ENCODE results near the gene LEF1. TPM values are rescaled to one million over a fixed set of nuclear protein-coding genes. Genes with fewer than 3 reads are reported as not detected.
A peak's percentile ranks its signal among the peaks of the same experiment; 100 is the strongest.

Gene LEF1
- total RNA-seq, 1 experiment from 2014 or later: 52.9 TPM

DNA sequence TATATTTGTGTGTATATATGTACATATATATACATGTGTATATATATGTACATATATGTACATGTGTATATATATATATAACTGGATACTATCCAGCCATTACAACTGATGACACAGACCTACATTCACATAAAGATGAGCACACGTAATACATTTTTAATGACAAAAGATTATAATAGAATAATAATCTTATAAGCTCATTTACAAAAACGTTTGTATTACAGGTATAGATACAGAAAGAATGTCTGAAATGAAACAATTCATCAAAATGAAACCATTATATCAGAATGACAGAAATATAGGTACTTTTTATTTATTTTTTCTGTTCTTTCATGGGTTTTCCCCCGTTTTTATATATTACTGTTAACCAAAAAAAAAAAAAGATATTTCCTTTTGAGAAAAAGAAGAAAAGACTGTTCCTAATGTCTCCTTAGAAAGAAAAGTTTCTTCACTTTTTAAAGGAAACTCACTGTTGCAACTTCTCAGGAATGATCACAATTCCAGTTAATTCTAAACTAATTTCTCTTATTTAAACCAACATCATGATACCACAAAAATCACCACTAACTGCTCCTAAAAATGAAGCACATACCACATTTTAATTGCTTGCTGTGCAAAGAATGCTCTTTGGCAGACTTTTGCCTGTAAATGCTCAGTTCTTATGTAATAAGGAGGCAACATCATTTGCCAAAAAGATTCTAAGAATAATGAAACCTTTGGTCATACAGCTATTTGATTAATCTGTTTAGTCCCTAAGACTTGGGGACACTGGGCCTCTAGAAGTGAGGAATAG, 18.9 kb downstream of the LEF1 start:
- no peak for DNase-seq (ENCODE audit: low read depth)

DNA sequence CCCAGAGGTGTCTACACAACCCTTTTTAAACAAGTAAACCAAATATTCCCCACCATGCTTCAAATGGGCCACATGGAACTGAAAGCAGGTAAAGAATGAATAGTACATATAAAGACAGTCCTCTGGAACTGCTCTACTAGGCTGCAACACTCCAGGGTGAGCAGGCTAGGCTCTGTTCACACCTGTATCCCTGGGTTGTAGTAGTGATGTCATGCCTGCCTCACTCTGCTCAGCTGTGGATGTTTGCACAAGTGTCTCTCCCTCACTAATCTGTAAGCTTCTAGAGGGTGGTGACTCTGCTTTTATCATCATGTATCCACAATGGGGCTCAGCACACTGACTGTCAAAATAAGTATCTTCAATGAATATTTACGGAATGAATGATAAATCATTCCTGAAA, 20.4 kb downstream of the LEF1 start:
- DNase-seq (ENCODE audit: low read depth): no peak

DNA sequence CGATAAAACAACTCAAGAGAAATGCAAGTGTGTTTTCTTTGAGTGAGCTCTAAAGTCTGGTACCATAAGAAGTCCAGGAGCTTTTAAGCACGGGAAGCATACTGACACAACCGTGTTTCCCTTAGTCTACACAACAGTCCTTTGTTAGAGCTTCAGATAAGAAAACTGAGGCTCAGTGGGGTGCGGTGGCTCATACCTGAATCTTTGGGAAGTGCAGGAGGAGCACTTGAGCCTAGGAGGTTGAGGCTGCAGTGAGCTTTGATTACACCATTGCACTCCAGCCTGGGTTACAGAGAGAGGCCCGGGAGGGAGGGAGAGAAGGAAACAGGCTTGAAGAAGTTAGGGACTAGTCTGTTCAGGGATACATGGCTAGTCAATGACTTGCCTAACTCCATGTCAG, 21.9 kb downstream of the LEF1 start:
- DNase-seq (ENCODE audit: low read depth): no peak

DNA sequence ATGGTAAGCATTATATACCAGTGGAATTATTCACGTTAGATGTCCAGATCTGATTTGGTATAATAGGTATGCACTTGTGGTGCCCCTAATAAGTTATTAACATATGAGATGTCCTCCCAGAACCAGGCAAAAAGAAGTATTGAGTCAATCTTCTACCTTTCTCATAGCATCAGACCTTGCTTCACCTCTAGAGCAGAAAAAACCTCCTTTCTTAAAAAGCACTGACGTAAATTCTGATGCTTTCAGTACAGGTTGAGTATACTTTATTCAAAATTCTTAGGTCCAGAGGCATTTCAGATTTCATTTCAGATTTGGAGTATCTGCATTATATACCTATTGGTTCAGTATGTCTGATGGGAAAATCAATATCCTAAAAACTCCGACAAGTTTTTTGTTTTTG, 22.4 kb downstream of the LEF1 start:
- DNase-seq (ENCODE audit: low read depth): no peak

DNA sequence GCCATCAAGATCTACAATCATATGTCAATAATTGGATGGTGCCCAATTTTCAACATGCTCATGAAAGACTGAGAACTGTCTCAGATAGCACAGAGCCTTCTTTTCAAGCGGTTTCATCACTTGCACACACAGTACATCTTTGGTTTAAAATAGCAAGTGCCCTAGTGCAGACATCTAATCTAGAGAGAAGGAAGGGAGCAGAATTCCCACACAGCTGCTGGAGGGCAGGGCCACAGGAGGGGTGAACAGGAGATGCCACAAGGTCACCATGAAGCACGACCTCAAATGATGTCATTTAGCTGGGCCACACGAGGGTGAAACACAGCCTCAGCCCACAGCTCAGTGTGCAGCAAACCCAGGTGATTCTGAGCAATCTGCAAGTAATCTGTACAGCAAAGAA, 24.3 kb downstream of the LEF1 start:
- DNase-seq (ENCODE audit: low read depth): peak; percentile 11

DNA sequence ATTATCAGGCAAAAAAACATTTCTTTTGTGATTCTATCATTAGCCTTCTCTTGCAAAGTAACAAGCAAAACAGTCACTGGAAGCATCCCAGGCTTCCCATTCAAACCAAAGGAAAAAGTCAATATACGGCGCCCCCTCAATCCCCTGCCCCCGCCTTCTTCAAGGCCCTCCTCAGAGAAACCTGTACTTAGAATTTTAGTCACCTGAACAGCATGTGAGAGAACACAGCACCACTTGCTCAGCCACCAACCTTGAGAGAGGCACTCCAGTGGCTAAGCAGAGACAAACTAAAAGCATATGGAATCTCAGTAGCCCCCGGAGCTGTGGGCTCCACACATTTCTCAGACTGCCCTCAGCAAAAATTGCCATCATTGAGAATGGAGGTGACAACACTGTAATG, 25.2 kb downstream of the LEF1 start:
- no peak for DNase-seq (ENCODE audit: low read depth)

DNA sequence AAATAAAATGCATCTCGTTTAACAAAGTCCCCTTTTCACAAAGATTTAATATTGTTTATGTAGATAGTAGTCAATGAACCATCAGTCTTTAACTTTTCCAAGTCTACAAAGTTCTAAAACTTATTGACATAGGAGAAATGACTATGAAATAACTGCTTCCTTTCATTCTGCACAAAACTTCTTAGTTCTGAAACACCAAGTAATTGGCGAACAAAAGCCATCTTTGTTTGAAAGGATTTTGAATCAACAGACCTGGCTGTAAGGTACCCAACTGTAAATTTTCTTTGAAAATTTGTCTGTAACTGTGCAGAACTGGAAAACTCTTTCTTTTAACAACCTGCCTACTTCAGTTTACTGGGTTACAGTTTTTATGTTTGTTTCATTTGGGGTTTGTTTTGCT, 25.9 kb downstream of the LEF1 start:
- no peak for DNase-seq (ENCODE audit: low read depth)

DNA sequence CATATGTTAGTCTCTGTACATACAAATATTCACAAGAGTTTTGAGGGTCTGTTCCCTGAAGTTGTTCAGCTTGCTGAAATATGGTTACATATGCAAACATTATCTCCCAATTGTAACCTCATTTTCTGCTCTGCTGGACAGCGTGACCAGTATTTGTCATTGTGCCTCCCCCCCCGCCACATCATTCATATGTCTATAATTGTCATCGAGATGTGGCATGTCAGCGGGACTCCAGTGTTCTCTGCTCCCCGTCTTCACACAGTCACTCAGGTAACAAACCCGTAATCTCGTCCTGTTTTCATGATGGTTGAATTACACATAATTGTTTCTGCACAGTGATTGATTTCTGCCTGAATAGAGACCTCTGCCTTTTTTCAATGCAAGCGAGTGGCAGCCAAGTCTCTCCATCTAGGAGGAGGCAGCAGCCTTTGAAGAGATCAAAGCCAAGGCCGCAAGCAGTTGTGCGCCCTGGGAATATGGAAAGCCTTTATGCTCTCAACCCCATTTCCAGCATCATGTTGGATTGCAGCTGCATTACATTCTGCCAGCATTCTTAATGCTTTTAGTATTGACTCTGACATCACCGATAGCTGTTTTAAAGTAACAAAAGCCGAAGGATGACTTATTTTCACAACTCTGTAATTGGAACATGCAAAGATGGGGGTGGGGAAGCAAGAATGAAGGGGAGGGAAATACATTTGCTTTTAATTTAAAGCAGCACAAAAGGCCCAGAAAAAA, 27.4 kb downstream of the LEF1 start:
- DNase-seq (ENCODE audit: low read depth): no peak

DNA sequence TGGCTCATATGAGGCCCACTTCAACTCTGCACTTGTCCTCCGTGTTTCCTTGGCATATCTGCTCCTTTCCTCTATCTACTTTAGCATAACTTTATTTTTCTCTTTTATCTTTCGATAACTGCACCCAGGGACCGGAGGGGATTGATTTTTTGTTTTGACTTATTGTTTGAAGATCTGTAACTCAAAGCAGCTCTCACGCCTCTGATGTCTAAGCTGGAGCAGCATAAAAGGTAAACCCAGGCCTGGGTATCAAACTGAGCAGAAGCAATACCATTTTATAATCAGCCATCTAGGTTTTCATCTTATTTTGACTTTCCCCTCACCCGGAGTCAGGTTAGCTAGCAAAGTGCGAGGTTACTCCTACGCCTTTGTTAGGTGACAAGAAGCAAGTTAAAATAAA, 28.4 kb downstream of the LEF1 start:
- DNase-seq (ENCODE audit: low read depth): no peak

DNA sequence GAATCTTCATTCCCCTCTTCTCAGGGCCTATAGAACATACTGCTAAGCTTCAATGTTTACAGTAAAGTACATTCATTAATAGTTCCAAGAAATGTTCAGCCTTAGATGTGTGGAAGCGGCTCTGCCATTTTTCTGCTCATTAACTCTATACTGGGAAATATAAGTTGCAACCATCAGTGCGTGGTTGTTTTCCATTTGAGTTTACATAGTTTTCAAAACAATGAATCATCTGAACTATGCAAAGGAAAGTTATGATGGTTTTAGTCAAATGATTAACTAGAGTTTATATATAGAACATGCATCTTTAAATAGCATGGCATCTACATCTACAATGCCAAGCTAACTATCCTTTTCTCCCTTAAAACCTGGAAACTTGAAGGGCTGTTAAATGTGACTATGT, 29.6 kb downstream of the LEF1 start:
- DNase-seq (ENCODE audit: low read depth): no peak

DNA sequence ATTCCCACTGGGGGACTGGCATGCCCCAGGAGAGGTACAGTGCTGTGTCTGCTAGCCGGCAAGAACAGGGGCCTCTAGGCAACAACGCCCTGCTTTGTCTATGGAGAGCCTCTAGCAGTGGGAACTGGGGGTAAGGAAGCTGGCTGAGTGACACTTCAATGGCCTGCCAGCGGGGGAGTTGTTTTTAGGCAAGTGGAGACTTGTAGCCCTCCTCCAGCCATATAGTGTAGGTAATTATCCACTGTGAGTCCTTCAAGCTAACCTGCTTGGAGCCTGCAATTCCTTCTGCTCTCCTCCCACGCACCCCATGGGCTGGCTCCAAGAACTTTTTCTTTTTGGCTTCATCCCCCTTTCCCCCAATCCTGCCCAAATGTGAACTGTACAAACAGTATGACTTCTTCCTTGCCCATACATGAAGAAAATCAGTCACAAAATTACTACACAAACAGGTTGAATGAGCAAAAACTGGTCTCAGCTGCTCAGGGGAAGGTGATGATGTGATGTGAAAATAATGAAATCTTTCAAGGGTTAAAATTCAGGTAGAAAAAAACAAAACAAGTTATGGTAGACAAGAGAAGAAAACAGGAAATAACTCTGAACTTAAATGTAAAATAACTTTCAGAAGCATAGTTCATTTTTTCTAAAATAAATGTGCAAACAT, 33.1 kb downstream of the LEF1 start:
- DNase-seq (ENCODE audit: low read depth): no peak

DNA sequence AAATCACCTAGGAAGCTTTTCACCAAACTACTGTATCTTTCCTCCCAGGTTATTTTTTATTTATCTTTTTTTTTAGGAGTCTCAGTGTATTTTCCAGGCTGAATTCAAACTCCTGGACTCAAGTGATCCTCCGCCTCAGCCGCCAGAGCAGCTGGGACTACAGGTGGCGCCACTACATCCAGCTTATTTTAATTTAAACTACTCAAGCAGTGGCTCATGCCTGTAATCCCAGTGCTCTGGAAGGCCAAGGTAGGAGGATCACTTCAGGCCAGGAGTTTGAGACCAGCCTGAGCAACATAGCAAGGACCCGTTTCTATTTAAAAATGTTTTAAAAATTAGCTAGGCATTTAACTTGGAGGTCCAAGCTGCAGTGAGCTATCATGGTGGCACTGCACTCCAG, 37.8 kb downstream of the LEF1 start:
- no peak for DNase-seq (ENCODE audit: low read depth)

DNA sequence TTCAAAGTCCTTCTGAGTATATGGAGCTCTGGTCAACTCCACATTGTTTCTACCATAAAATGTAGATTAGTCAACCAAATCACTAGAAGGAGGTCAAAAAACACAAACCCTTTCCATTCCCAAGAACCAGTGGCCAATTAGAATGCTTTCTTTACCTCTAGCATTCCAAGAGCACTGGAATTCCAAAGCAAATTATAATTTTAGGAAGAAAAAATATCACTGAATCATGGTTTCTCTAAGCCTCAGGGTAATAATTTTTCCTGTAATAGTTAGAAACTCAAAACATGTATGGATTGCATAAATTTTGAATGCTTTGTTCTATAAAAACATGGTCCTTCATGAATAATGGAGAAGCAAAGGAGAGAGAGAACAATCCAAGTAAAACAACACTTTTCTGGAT, 39.5 kb downstream of the LEF1 start:
- DNase-seq (ENCODE audit: low read depth): no peak

DNA sequence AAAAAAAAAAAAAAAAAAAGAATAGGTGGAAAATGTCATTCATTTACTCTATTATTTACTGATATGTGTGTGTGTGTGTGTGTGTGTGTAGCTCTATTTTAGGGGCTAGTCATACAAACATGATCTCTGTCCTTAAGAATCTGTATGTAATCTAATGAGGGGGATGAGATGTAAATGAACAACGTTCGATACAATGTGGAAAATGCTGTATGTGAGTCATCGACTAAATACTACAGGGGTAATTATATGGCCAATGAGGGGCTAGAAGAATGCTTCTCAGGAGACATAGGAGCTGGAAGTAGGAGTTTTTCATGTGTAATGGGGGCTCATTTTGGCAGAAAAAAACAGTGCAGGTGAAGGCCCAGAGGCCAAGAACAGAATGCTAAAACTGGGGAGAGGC, 41.9 kb downstream of the LEF1 start:
- no peak for DNase-seq (ENCODE audit: low read depth)

DNA sequence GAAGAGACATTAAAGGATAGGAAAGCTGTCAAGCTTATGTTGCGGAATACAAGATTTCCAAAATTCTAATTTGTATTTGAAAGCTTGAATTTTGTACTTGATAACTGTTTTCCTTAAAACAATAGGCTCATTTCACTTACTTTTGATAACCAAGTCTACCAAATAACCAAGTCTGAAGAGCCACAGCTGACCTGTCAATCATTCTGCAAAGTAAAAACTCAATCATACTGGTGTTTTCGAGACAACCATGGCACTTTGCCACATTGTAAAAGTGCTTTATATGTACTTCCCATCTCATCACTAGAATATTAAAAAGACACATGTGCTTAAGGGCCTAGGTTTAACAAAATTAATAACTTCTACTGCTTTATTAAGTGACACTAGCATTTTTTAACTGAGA, 47.9 kb downstream of the LEF1 start:
- DNase-seq (ENCODE audit: low read depth): no peak

DNA sequence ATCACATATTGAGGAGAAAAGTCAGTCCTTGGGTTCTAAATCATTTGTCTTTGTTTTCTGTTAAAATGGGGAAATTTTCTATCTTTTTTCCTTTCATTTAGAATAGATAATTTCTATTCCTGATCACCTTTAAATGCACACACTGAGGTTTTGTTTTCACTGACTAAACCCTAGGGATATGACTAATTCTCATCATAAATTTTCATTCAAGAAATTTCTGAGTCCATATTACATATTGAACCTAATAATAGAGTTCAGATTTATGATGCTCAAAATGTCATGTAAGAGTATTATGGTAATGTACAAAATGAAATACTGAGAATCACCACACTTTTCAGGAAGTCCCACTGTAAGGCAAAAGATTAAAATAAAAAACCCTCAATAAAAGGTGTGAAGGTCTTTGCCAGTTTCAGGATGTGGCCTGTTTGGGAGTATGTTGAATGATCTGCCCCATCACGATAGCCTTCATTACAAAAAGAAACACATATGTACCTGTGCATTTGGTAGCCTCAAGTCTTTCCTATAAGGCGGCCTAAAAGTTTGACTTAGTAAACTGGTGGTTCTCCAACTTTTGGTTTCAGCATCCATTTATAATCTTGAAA, 49.4 kb downstream of the LEF1 start:
- DNase-seq (ENCODE audit: low read depth): no peak

DNA sequence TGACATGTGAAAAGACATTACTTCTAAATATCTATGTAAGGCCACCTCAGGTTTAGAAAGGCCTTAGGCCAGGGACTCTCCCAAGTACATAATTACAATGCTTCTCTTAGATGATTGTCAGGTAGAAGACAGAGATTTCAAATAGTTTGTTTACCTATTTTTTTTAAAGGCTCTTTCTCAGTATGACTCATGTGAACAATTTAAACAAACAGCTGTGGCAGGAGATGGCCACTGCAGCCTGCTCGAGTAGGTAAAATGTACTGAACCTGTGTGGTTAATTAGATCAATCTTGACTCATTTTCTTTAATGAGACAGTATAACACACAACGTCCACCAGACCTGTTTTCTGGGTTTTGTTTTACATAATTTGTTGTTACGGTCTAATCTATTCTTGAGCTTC, 50.2 kb downstream of the LEF1 start:
- peak; percentile 13 for DNase-seq (ENCODE audit: low read depth)

DNA sequence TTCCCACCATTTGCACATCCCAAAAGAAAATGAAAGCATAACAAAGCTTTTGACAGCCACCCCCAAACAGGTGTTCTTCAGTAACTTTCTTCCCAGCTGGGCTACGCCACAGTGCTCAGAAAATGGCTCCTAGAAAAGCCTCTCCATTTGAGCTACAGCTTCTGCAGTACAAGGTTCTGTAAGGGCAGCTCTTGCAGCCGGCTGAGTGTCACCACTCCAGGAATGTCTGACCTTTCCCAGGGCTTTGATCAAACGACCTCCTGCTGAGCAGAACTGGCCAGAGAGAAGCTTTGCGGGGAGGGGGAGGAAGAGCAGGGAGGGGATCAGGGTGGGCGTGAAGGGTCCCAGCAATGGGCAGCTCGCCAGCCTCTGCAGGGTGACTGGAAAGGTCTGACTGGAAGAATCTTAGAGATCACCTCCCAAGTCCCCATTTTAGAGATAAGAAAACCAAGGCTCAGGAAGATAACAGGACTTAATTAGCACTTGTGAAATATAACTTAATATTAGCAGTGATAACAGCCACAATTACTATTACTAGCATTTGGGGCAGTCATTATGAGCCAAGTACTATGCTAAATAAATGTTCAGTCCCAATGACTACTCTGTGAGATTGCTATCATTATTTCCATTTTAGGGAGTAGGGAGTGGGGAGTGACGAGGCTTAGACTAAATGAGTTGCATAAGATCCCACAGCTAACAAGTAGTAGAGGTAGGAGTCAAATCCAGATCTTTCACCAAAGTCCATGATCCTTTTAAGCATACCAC, 51.1 kb downstream of the LEF1 start:
- no peak for DNase-seq (ENCODE audit: low read depth)

DNA sequence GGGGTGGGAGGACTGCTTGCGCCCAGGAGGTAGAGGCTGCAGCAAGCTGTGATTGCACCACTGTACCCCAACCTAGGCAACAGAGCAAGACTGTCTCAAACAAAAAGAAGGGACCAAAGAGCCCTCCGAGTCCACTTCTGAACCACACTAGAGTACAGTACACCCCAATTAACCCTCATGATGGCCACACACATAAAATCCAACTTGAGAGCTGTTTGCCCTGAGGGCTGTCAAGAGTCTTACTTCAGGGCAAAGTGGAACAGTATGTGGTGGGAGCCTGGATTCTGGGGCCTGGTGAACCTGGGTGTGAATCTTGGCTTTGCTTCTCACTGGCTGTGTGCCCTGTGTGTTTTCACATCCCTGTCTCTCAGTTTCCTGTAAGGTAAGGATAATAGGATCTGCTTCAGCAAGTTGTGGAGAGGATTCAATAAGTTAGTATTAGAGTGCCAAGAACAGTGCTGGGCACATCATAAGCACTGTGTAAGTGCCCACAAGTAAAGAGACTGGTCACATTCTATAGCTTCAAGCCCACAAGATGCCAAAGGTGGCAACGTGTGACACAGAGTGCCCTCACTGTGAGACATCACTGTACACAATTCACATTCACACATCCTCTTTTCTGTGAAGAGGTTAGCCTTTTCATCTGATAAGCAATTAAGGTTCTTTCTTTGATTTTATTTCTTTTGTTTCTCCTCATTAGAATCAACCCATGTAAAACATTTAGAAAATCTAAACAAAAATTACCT, 52.1 kb downstream of the LEF1 start:
- no peak for DNase-seq (ENCODE audit: low read depth)

DNA sequence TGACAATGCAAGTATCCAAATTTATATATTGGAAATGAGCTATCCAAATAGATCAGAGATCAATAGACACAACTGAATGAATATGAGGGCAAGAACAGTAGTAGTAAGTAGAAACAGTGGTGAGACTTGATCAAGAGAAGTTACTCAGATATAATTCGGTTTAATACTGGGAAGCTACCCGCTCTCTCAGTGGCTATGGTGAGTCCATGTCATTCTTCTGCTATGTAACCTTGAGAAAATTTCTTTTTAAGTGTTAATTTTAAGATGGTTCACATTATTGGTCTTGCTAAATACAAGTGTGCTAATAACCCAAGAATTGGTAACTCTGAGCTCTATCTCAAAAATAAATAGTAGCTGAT, 53.6 kb downstream of the LEF1 start:
- DNase-seq (ENCODE audit: low read depth): no peak

DNA sequence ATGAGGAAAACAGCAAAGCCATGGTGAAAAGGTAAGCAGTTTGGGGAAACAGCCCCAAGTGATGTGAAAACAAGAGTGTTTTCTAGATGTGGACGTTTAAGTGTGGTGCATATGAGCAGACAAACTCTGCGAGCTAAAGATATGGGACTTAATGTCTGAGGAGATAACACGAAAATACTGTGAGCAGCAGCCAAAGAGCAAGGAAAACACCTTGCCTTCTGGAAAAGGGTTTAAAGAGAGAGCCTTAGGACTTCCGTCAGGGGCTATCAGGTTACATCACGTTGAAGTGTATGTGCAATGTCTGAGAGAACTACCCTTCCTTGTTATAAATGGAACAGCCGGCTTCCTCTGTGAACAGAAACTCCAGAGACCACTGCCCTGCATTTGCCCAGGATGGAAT, 54.2 kb downstream of the LEF1 start:
- DNase-seq (ENCODE audit: low read depth): no peak

Measured in RPMI7951 (cell line).